Dermis blood vessel endothelial cell (primary cell): ENCODE data around the gene FICD. TPM values are rescaled to one million over a fixed set of nuclear protein-coding genes. Genes with fewer than 3 reads are reported as not detected.

Experiments used
- DNase-seq: peaks from one replicate; pipeline ENCODE4 v3.0.0; 2010
- total RNA-seq: library from RNA; depleted of rRNA; stranded (reverse); fragments of >200 nt; gene quantifications from 2 replicates; pipeline ENCODE4 v1.2.3, GENCODE V29; 2014

FICD gene
- total RNA-seq, 1 donor from 2014 or later: 7.0 TPM

DNA sequence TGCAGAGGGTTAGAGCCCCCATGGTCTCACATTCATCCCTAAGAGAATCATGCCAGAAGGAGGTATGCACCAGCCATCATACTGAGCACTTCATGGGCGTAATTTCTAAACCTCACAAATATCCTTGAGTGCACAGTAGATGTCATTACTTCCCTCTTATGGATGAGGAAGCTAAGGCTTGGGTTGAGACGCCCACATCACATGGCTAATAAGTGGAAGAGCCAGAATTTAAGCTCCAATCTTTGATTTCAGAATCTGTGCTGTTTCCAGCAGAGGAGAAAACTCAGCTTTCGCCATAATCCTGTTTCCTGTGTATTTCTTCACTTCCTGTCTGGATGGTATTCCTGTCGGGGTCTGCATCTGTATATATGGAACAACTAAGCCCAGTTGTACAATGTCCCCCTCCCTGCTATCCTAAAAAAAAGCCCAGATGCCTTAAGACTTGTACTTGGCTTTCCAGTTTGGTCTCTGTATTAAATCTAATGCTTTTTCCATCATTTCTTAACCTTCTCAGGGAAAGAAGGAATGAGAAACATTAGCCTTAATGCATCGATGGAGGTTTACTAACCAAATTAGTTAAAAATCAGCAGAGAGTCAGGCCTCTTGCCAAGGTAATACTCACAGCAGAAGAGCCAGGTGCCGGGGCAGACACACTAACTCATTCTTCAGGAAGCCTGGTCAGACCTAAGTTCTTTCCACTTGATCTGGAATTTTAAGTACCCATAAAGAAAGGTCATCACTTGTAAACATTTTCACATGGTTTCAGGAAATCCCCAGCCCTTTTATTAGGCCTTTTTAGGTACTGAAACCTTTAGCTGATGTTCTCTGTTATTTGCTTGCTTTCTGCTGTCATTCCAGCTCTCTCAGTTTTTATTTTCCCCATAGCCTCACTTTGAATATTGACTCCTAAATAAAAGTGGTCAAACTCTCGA is 52.6 kb downstream of the FICD start:
- DNase-seq: peak; percentile 47

DNA sequence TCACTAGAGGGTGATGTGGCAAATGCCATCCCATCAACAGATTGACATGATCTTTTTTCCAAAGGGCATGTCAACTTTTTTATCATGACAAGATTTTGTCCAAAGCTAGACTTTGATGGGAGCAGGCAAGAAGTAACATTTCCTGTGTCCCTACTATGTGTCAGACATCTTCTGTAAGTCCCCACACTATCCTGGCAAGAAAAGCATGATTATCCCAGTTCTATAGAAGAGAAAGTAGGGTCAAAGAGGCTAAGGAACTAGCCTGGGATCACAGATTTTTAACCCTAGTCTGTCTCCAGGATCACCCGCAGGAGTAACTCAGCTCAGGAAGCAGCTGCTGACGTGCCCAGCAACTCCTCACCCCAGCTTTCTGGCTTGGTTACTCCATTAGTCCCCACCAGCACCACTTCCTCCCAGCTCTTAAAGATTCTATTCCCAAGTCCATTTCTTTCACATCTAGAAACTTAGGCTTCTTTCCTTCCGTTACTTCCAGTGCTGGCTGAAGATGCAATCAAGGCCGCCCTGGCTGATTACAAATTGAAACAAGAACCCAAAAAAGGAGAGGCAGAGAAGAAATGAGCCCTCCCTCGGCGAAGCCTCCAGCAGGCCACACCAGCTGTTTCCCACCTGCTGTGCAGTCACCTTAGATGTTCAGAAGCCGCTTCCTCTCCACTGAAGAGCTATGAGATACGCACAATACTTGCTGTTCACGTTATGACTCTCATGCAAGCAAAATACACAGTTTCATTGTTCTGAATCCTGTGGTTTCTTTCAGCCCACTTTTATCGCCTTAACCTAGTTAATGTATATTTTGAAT is 53.5 kb downstream of the FICD start:
- peak; percentile 18 for DNase-seq

Other genes starting within 250 kb of the FICD start
- gene CMKLR1, start 176.0 kb upstream of the FICD start, total RNA-seq: 0.19 and 1.0 TPM in 2 replicates
- gene SART3, start 45.9 kb downstream of the FICD start, total RNA-seq: 59.3 and 76.7 TPM in 2 replicates
- gene ISCU, start 47.3 kb downstream of the FICD start, total RNA-seq: 96.5 and 106 TPM in 2 replicates
- gene TMEM119, start 82.8 kb downstream of the FICD start, total RNA-seq: under 0.01 TPM in 1 of 2 replicates, not detected in the other
- 0.65 and 0.85 TPM in 2 replicates for gene SELPLG, start 118.6 kb downstream of the FICD start, total RNA-seq
- gene CORO1C, start 216.2 kb downstream of the FICD start, total RNA-seq: 131 and 213 TPM in 2 replicates